H9 (cell line): Measurements from ENCODE around the gene AGTRAP. TPM values are rescaled to one million over a fixed set of nuclear protein-coding genes. Genes with fewer than 3 reads are reported as not detected.

Experiments
- DNase-seq: peaks from one replicate; pipeline ENCODE4 v3.0.0-alpha.2; 2017
- H2AFZ ChIP-seq: one replicate; pipeline ENCODE4 v1.6.1; 2013; ENCODE audit warnings: mild to moderate bottlenecking, low read length, control low read depth, moderate library complexity
- H2AK5ac ChIP-seq: 2 replicates; pipeline ENCODE4 v1.6.1; 2013; ENCODE audit warnings: low read length, control low read depth, mixed read lengths; ENCODE audit not compliant: insufficient read length
- H2BK120ac ChIP-seq: one replicate; pipeline ENCODE4 v1.6.1; 2013; ENCODE audit warnings: low read depth, mild to moderate bottlenecking, low read length, control low read depth, inconsistent platforms; ENCODE audit not compliant: poor library complexity, severe bottlenecking
- H2BK12ac ChIP-seq: 2 replicates; pipeline ENCODE4 v1.6.1; 2013; ENCODE audit warnings: low read length, control low read depth, mixed read lengths, low read depth; ENCODE audit not compliant: insufficient read length
- H2BK15ac ChIP-seq: 2 replicates; pipeline ENCODE4 v1.6.1; 2013; ENCODE audit warnings: low read depth, low read length, control low read depth
- H2BK20ac ChIP-seq: one replicate; pipeline ENCODE4 v1.6.1; 2013; ENCODE audit warnings: low read depth, mild to moderate bottlenecking, low read length, control low read depth, inconsistent platforms; ENCODE audit not compliant: poor library complexity, severe bottlenecking
- H2BK5ac ChIP-seq: 2 replicates; pipeline ENCODE4 v1.6.1; 2013; ENCODE audit warnings: low read length, control low read depth, mixed read lengths; ENCODE audit not compliant: insufficient read length
- H3K14ac ChIP-seq: 2 replicates; pipeline ENCODE4 v1.6.1; 2013; ENCODE audit warnings: low read length, control low read depth; ENCODE audit not compliant: insufficient read depth
- H3K18ac ChIP-seq: 2 replicates; pipeline ENCODE4 v1.6.1; 2013; ENCODE audit warnings: low read depth, mild to moderate bottlenecking, mixed read lengths, low read length, control low read depth; ENCODE audit not compliant: insufficient read length
- H3K23ac ChIP-seq: 2 replicates; pipeline ENCODE4 v1.6.1; 2013; ENCODE audit warnings: low read length, control low read depth, mixed read lengths, low read depth; ENCODE audit not compliant: insufficient read length
- H3K23me2 ChIP-seq: 2 replicates; pipeline ENCODE4 v1.6.1; 2013; ENCODE audit warnings: low read depth, mild to moderate bottlenecking, mixed read lengths, low read length, control low read depth; ENCODE audit not compliant: insufficient read length, poor library complexity, severe bottlenecking
- H3K27ac ChIP-seq: 2 replicates; pipeline ENCODE4 v1.5.1; 2013; ENCODE audit warnings: low read length, control low read depth, mixed read lengths, low read depth; ENCODE audit not compliant: insufficient read length
- H3K27me3 ChIP-seq: 2 replicates; pipeline ENCODE4 v1.6.1; 2013; ENCODE audit warnings: low read length, control low read depth, inconsistent platforms; ENCODE audit not compliant: insufficient read depth
- H3K4ac ChIP-seq: 2 replicates; pipeline ENCODE4 v1.6.1; 2013; ENCODE audit warnings: low read depth, mild to moderate bottlenecking, control low read depth, inconsistent platforms, low read length, moderate library complexity
- H3K4me1 ChIP-seq: 2 replicates; pipeline ENCODE4 v1.6.1; 2013; ENCODE audit warnings: low read length, control low read depth, inconsistent platforms; ENCODE audit not compliant: insufficient read depth
- H3K4me2 ChIP-seq: 2 replicates; pipeline ENCODE4 v1.6.1; 2013; ENCODE audit warnings: low read length, control low read depth, mixed read lengths; ENCODE audit not compliant: insufficient read length, insufficient read depth
- H3K56ac ChIP-seq: 2 replicates; pipeline ENCODE4 v1.6.1; 2013; ENCODE audit warnings: low read depth, mild to moderate bottlenecking, mixed read lengths, low read length, control low read depth; ENCODE audit not compliant: insufficient read length
- H3K79me1 ChIP-seq: 2 replicates; pipeline ENCODE4 v1.6.1; 2013; ENCODE audit warnings: low read depth, mild to moderate bottlenecking, moderate library complexity, low read length, control low read depth, inconsistent platforms; ENCODE audit not compliant: insufficient read depth, poor library complexity, severe bottlenecking
- H3K79me2 ChIP-seq: 2 replicates; pipeline ENCODE4 v1.6.1; 2013; ENCODE audit warnings: low read length, control low read depth, inconsistent platforms; ENCODE audit not compliant: insufficient read depth
- H3K9ac ChIP-seq: 2 replicates; pipeline ENCODE4 v1.6.1; 2013; ENCODE audit warnings: low read length, control low read depth, mixed read lengths; ENCODE audit not compliant: insufficient read length; ENCODE audit errors: extremely low read depth
- H3K9me3 ChIP-seq: one replicate; pipeline ENCODE4 v1.6.1; 2013; ENCODE audit warnings: low read depth, low read length, inconsistent platforms; ENCODE audit not compliant: control insufficient read depth
- H3T11ph ChIP-seq: one replicate; pipeline ENCODE4 v1.6.1; 2013; ENCODE audit warnings: mild to moderate bottlenecking, low read length, control low read depth, inconsistent platforms
- H4K20me1 ChIP-seq: one replicate; pipeline ENCODE4 v1.6.1; 2013; ENCODE audit not compliant: control insufficient read depth, insufficient read length, insufficient read depth
- H4K5ac ChIP-seq: 2 replicates; pipeline ENCODE4 v1.6.1; 2013; ENCODE audit warnings: low read depth, mild to moderate bottlenecking, mixed read lengths, low read length, control low read depth; ENCODE audit not compliant: insufficient read length
- H4K8ac ChIP-seq: replicated peaks from 2 replicates; pipeline ENCODE4 v1.6.1; 2013; ENCODE audit warnings: low read length, control low read depth, mixed read lengths, low read depth; ENCODE audit not compliant: insufficient read length
- H4K91ac ChIP-seq: 2 replicates; pipeline ENCODE4 v1.6.1; 2013; ENCODE audit warnings: low read depth, mild to moderate bottlenecking, moderate library complexity, mixed read lengths, low read length, control low read depth; ENCODE audit not compliant: insufficient read length
- H3K27ac Mint-ChIP-seq, 3 experiments: 2 replicates in 2 of 3; 3 replicates in 1 of 3; pipeline ENCODE4 v1.8.0; 2020 to 2021; ENCODE audit warnings: mixed read lengths in 3 of 3, mild to moderate bottlenecking in 1 of 3, moderate library complexity in 1 of 3
- H3K27me3 Mint-ChIP-seq: 2 replicates; pipeline ENCODE4 v1.8.0; 2021; ENCODE audit warnings: low read depth, mild to moderate bottlenecking, moderate library complexity, mixed read lengths
- H3K36me3 Mint-ChIP-seq, 3 experiments: 2 replicates in 2 of 3; 3 replicates in 1 of 3; pipeline ENCODE4 v1.8.0; 2020 to 2021; ENCODE audit warnings: low read depth in 3 of 3, mixed read lengths in 3 of 3; ENCODE audit not compliant: insufficient read depth in 1 of 3
- H3K4me1 Mint-ChIP-seq, 2 experiments: 2 replicates each; pipeline ENCODE4 v1.8.0; 2020; ENCODE audit warnings: mixed read lengths in 2 of 2
- H3K4me3 Mint-ChIP-seq, 2 experiments: 2 replicates in 1 of 2; 3 replicates in 1 of 2; pipeline ENCODE4 v1.8.0; 2020 to 2021; ENCODE audit warnings: mild to moderate bottlenecking in 2 of 2, mixed read lengths in 2 of 2, moderate library complexity in 1 of 2
- H3K9me3 Mint-ChIP-seq, 2 experiments: 2 replicates in 1 of 2; 3 replicates in 1 of 2; pipeline ENCODE4 v1.8.0; 2020; ENCODE audit warnings: mild to moderate bottlenecking in 2 of 2, mixed read lengths in 2 of 2, moderate library complexity in 1 of 2
- CTCF ChIP-seq: fragments of 200-600 bp; sonication (generic); conservative IDR thresholded peaks from 3 replicates; pipeline ENCODE4 v1.8.0; 2021; ENCODE audit warnings: antibody characterized with exemption, mild to moderate bottlenecking
- WGBS: extraction: QIAGEN DNeasy Blood & Tissue Kit; methylation state at CpG from one replicate; pipeline ENCODE4 v1.1.7; 2013; ENCODE audit warnings: missing lambda C conversion rate, low lambda C conversion rate, mixed read lengths; ENCODE audit not compliant: insufficient read length; ENCODE audit errors: extremely low coverage; 5-methylcytosine and 5-hydroxymethylcytosine counted together
- total RNA-seq: library from RNA; stranded (reverse); gene quantifications from 2 replicates; pipeline ENCODE4 v1.2.1, GENCODE V29; 2021

Gene AGTRAP
- total RNA-seq, 1 experiment from 2014 or later = 60.9 TPM

GRCh38 chr1:11729155-11729497 lies 6.8 kb upstream of the AGTRAP start:
- Histone ChIP-seq H3K4ac (no peak overlapping the region), H3K56ac (no peak overlapping the region), H3K23me2 (no peaks in the 10 kb centered on the region), H4K8ac (no peak overlapping the region), H3K9ac (no peak overlapping the region), H2BK20ac (no peak overlapping the region), H4K5ac (no peak overlapping the region), H4K91ac (no peak overlapping the region), H2AK5ac (no peak overlapping the region), H3K4me1 (peaks cover 8% of the 10 kb centered on the region), H4K20me1 (no peaks in the 10 kb centered on the region), H2BK120ac (no peak overlapping the region), H3K14ac (no peak overlapping the region), H3K9me3 (no peaks in the 10 kb centered on the region), H3T11ph (no peak overlapping the region), H3K18ac (no peak overlapping the region), H2BK12ac (no peak overlapping the region), H2BK15ac (no peak overlapping the region), H3K27me3 (no peaks in the 10 kb centered on the region), H3K79me1 (no peaks in the 10 kb centered on the region), H2AFZ (no peak overlapping the region), H3K79me2 (no peaks in the 10 kb centered on the region), H2BK5ac (no peak overlapping the region), H3K4me2 (no peak overlapping the region), H3K23ac (no peak overlapping the region), H3K27ac (no peak overlapping the region)
- Mint-ChIP-seq H3K27ac (peak overlapping the region in 1 of 3 experiments; percentile 85; a peak in 2 of 7 replicates), H3K9me3 (no peaks in the 10 kb centered on the region; a peak in 1 of 5 replicates), H3K36me3 (no peaks in the 10 kb centered on the region), H3K4me3 (no peak overlapping the region), H3K4me1 (peaks cover 49 to 55% of the 10 kb centered on the region in 2 experiments), H3K27me3 (no peaks in the 10 kb centered on the region; the same call in none of the 2 replicates)
- no peak for DNase-seq
- no CpG with 5 or more reads among the region's 11 CpGs for WGBS
- no peak for TF ChIP-seq CTCF
